GM18870 (cell line): ENCODE results near the gene TBC1D14.
A peak's percentile ranks its signal among the peaks of the same experiment; 100 is the strongest.

Experiments
- ATAC-seq: cut with Tn5 transposase; IDR thresholded peaks from one replicate; pipeline ENCODE4 v1.9.1; 2021; ENCODE audit warnings: moderate library complexity; ENCODE audit not compliant: unreplicated experiment

TBC1D14 gene, protein sequence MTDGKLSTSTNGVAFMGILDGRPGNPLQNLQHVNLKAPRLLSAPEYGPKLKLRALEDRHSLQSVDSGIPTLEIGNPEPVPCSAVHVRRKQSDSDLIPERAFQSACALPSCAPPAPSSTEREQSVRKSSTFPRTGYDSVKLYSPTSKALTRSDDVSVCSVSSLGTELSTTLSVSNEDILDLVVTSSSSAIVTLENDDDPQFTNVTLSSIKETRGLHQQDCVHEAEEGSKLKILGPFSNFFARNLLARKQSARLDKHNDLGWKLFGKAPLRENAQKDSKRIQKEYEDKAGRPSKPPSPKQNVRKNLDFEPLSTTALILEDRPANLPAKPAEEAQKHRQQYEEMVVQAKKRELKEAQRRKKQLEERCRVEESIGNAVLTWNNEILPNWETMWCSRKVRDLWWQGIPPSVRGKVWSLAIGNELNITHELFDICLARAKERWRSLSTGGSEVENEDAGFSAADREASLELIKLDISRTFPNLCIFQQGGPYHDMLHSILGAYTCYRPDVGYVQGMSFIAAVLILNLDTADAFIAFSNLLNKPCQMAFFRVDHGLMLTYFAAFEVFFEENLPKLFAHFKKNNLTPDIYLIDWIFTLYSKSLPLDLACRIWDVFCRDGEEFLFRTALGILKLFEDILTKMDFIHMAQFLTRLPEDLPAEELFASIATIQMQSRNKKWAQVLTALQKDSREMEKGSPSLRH

DNA sequence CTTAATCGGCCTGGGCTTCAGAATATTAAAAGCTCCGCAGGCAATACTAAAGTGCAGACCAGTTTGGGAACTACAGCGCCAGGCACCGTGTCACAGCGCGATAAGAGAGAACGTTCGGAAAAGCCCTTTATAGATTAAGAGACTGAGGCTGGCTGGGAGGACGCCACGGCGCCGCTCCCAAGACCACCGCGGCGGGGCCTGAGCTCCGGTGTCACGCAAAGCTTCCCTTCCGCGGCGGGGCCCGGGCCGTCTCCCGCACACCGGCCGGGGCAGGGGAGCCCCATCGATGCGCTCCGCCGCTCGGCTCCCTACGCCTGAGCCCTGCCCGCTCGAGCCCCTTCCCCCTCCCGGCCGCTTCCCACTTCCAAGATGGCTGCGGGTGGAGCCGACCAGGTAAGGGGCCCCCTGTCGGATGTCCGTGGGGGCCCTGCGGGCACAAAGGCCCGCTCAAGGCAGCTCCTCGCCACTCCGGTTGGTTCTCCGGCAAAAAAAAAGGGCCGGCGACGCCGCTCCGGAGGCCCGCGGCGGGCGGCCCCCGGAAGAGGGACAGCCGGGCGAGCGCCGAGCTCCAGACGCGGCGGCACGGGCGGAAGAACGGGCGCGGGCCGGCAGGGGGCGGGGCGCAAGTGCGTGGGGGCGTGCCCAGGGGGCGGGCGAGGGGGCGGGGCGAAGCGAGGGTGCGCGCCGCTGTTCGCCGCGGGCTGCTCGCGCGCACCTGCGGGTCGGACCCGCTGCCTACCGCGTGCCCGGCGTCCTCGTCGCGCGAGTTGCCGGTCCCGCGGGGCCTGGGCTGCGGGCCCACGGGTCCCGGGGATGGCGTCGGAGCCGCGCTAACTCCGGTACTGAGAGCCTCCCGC, at the start of gene TBC1D14:
Gene TBC1D14 (plus strand): TSS at position 714 of the 857 bp plus-strand sequence. CDS start 13,564 bp downstream, outside the sequence.
- peak; percentile 66 for ATAC-seq

DNA sequence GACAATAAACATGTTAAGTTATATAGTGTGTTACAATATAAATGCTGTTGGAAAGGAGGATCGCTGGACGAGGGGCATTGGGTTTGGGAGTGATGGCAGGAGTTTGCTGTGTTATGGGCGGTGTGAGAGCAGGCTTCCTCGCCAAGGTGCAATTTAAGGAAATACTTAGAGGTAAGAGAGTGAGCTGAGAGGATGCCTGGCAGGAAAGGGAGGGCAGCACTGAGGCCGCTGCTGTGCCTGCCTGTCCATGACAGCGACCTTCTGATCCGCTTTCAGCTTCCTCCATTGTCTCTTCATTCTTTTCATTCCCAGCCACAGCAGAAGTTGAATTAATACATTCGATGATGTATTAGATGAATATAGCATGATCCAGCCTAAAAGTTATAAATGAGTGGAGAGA, 41.2 kb upstream of the TBC1D14 start:
- ATAC-seq: no peak

DNA sequence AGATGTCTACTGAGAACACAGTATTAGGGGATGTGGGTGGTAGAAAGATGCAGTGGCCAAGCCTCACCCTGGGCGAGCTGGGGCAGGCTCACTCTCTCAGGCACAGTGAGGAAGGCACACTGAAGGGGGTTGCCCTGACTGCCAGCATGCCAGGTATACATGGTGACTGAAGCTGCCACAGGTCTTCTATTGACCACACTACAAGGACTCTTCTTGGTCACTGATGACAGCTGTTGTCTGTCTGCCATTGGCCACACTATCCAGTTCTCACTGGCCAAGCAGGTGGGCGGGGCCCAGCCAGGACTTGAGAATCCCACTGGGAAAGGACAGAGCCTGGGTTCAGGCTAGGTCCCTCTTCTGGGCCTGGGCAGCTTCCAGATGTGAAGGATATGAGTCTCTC, 39.7 kb upstream of the TBC1D14 start:
- ATAC-seq: no peak

DNA sequence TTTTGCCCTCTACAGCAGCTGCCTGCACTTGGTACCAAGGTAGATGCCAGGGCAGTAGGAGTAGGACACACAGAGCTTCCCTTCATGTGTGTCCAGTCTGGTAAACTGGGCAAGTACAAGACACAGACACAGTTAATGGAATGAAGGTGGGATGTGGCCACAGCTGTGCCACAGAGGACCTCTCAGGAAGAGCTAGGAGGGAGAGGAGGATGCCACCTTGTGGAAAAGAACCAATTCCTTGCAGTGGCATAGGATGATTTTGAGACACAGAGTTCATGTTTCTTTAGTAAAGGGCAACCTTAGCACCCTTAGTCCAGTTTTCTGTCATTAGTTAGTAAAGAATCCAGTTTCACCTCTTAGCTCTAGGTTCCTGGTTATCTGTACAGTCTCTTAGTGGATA, 36.3 kb upstream of the TBC1D14 start:
- no peak for ATAC-seq

DNA sequence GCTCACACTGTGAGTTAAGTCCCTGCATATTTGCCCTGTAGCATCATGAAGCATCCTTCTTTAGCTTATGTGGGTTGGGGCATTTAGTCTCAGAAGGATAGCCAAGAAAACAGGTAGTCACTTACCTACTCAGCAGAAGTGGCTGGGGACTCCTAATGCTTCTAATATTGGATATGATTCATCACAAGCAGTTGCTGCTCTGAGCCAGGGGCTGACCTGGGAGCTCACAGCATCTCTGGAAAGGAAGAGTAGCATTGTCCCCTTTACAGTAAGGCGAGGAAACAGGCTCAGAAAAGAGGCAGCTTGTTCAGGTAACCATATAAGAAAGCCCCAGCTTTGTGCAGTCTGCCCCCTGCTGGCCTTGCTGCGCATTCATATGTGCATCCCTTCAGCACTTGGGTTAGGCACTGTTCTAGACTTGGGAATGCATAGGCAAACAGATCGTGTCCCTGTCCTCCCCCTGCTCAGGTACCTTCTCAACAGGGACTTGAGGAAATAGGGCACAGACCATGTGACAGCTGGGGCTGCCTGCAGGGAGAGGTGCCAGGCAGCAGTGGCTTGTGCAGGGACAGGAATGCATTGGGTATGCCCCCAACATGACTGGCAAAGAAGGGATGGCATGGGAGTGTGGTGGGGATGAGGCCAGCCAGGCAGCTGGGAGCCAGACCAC, 35.7 kb upstream of the TBC1D14 start:
- ATAC-seq: no peak

DNA sequence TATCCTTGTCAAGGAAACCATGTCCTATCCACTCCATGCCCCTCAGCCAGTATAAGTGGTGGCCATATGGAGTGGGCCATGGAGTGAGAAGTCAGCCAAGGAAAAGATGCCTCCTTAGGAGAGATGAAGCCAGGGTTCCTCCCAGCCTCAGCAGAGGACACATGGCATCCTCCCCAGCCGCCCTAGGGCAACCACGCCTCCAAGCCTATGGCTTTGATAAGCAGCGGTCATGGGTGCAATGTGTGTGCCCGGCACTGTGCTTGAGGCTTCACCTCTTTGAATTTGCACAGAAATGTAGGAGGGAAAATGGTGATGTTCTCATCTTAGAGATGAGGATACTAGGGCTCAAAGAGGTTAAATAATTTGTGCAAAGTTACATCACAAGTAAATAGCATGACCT, 34.6 kb upstream of the TBC1D14 start:
- ATAC-seq: no peak

DNA sequence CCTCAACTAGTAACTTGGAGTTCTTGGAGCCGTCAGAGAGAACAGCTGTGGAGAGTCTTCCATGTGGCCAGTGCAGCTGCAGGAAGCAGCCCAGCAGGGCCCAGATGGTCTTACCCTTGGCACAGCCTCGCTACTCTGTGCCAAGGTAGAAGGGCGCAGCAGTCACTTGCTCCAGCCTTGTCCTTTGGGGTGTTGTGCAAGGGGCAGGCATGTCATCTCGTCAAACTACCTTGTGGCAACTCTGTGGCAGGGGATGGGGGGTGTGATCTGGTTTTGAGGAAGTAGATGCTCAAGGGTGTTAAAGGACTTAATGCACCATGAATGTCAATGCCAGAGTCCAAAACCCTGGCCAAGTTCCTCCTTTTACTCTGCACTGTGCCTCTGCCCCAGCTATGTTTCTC, 34.2 kb upstream of the TBC1D14 start:
- no peak for ATAC-seq

DNA sequence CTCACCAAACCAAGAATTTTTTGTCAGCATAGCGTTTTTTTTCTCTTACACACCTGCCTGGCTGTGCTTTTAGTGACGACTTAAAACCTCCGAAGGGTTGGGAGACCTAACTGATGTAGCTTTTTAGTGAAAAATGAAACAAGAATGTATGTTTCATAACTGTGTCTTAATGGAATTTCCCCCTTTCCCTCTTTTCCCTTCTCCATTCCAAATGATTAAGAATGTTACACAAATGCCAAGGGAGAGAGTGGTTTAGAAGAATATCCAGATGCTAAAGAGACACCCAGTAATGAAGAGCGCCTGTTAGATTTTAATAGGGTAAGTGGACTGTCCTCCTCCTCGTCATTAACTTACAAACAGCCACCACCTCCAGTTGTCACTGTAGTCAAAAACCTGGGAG, 33.2 kb upstream of the TBC1D14 start:
- no peak for ATAC-seq

DNA sequence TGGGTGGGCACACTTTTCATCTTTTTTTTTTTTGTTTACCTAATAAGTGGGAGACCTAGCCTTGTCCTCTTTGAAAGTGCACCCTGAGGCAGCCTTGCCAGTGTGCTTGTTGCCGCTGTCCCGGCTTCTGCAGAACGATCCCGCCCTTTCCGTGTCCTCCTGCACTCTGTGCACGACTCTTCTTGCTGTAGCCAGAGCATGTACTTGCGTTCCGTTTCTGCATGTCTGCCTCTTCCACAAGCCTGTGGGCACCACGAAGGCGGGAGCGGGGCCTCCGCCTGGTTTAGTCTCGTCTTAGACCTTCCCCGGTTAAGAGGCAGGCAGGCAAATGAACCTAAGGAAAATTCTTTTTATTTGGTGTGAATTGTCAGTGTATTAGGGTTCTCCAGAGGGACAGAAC, 32.6 kb upstream of the TBC1D14 start:
- ATAC-seq: no peak

DNA sequence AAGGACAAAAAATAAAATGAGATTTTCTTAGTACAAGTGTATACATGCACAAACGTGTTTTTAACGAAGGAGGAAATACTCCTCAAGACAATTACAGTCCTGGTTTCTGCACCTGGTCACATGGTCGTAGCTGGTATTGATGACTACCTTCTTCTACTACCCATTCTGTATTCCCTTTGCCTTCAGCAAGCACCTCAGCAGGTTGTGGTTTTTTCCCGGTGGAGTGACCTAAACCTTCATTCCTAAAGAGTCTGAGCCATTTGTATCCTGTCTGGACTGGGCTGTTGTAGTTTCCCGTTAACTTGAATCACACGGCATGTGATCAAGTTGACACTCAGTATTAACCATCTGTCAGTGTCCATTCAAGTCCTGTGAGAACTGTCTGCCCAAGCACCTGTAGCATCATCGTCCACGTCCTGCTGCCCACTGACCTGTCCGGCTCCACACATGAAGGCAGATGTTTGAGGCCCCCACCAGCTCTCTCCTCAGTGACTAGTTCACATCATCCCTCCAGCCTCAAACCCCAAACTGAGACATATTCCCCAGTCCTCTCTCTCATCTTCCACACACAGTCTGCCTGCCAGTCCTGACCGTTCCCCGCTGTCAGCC, 31.1 kb upstream of the TBC1D14 start:
- ATAC-seq: no peak

DNA sequence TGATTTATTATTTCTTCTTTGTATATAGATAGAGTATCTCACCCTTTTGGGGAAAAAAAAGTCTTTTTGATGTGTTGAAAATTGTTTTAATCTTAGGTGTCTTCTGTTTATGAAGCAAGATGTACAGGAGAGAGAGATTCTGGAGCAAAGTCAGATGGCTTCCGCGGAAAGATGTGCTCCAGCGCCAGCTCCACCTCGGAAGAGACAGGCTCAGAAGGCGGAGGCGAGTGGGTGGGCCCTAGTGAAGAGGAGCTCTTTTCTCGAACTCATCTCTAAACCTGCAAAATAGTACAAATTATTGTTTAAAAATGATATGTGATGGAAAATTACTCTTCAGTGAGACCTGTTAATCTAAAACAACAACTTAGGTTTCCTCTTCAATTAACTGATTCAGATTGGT, 28.9 kb upstream of the TBC1D14 start:
- ATAC-seq: no peak

DNA sequence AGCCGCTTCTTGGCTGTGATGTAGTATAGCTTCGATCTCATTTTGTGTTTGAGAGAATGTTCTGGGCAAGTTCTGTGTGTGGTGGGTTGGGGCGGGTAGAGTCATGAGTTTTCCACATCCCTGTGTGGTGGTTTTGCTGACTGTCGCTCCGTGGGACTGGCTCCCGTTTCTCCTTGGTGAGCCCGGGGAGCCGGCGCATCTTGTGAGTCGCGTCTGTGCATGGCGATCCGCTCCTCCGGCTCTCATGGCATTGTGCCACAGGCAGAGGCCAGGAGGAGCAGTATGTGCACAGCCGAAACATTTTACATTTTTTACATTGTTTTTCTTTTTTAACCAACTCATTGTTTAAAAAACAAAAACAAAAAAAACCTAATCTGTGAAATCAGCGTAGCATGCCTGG, 27.7 kb upstream of the TBC1D14 start:
- ATAC-seq: no peak

DNA sequence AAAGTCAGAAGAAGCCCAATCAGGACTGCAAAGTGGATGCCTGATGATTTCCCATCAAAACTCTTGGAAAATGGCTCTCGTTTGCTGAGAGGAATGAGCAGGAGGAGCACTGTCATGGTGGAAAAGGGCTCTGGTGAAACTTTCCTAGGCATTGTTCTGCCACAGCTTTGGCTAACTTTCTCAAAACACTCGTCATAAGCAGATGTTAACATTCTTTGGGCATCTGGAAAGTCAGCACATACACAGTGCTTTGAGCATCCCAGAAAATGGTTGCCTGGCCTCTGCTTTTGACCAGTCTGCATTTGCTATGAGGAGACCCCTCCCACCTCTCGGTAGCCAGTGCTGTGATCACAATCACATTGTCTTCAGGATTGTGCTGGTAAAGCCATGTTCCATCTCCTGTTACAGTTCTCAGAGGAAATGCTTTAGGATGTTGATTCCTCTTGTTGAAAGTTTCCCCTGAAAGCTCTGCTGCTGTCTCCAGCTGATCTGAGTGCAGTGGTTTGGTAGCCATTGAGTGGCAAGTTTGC, 25.2 kb upstream of the TBC1D14 start:
- no peak for ATAC-seq

DNA sequence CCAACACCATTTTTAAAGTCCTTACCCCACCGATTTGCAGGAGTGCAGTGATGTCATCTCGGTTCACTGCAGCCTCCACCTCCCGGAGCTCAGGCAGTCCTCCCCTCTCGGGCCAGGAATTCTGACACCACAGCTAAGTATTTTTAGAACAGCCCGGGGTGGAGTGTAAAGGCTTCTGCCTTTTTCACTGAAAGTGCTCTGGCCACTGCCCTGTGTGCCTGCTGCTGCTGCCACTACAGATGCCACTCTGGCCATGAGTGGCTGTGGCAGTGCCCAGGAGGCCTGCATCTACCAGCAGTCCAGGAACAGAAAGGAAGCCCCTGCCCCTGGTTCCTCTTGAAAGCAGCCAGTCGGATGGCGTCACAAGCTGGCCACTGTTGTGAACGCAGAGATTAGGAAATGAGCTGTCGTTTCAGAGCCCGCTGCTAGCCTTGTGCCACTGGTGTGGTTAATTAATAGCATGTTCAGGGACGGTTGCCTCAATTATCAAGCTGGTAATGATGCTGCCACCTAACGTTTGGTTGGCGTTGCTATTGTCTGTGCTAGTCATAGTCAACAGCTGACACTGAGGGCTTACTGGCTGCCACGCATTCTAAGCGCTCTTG, 23.6 kb upstream of the TBC1D14 start:
- no peak for ATAC-seq

DNA sequence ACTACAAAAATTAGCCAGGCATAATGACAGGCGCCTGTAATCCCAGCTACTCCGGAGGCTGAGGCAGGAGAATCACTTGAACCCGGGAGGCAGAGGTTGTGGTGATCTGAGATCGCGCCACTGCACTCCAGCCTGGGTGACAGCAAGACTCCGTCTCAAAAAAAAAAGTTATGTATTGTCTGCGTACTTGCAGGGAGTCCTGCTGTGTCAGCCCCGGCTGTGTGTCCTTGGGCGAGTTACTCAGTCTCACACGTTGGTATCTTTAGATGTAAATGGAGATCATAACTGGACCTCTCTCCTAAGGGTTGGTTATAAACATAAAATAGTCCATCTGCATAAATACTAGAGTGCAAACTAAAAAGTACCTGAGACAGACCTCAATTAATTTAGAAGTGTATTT, 22.7 kb upstream of the TBC1D14 start:
- no peak for ATAC-seq

DNA sequence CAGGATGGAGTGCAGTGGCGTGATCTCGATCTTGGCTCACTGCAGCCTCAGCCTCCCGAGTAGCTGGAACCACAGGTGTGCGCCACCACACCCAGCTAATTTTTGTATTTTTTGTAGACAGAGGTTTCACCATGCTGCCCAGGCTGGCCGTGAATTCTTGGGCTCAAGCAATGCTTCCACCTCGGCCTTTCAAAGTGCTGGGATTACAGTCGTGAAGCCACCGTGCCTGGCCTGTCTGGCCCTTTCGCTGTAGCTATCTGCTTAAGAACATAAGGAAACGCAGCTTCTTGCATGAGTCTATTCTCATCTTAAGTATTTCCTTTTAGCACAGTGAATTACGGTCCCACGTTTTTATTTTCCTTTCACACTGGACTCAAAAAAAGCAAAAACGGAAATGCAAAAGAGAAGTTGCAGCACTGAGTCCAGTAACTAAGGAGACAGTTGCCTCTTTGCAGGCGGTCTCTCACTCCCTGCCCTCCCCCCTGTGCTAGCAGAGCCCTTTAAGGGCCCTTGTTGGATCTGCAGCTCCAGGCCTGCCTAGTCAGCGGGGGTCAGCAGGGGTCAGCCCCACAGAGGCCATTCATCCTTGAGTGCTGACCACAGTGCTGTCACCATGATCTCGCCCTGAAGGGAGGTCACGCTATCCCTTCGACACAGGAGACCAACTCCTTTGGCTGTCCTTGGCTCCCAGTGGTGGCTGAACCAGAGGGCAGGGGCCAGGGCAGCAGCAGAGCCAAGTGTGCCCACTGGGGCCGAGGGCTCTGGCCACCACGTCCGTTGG, 21.8 kb upstream of the TBC1D14 start:
- no peak for ATAC-seq

DNA sequence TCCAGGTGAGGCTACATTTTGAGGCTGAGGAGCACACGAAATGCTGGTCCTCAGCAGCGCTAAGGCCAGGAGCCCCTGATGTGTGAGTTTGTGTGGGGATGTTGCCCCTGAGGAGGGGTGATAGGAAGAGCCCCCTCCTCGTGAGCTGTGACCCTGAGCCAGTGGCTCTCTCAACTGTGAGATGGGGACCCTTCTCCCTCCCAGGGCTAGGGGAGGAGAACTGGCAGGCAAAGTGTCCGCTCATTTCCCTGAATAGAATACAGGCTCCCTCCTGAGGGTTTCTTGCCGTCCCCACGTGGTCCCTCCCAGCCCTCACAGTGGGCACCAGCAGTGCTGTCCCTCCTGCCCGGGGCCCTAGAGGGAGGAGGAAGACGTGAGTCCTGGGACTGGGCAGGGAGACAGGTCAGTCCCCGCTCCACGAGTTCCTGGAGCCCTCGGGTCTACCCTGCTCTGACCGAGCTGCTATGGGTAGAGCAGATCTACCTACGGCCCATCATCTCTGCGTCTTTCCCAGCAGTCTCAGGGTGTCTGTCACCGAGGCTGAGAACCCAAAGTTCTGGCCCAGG, 21.0 kb upstream of the TBC1D14 start:
- no peak for ATAC-seq

DNA sequence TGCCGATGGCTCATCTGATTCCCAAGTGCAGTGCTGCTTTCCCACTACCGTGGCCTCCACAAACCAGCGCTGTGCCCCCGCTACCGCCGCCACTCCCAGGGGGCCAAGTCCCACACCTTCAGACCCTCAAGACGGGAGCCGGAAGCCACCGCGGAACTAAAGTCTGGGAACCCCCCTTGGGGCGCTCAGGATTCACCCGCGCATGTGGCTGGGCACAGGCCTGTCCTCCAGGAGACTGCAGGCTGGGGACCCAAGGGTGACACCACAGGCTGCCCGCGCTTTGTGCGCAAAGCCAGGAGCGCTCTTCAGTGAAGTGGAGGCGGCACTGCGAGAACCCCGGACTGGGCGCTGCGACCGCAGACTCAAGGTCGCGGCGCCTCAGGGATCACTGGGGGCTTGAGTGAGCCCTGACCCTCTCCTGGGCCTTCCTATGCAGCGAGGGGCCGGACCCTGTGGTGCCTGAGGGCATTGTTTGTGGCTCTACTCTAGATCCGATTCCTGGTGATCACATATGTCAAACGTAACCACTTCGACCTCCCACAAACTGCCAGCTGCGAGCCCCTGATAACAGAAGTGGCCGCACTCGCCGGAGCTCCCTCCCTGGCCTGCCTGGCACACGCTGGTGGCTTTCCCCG, 20.4 kb upstream of the TBC1D14 start:
- ATAC-seq: no peak
